ENCODE results near the gene ELFN1.
"Not testable (repeated sequence)": the region's sequence is repeated elsewhere in the genome, so short reads cannot be mapped to it uniquely, and the experiment has no call there.

The ELFN1 gene

GRCh38 chr7:1757601-1758000 is 87.5 kb downstream of the ELFN1 start:
- no peak for DNase-seq (ENCODE audit: low read depth in 2 of 2)

GRCh38 chr7:1758028-1758858 is 88.2 kb downstream of the ELFN1 start:
- DNase-seq (ENCODE audit: low read depth in 2 of 2), result no peak

GRCh38 chr7:1758859-1759521 is 88.9 kb downstream of the ELFN1 start:
- no peak for DNase-seq (ENCODE audit: low read depth in 2 of 2)

- no peak for DNase-seq (ENCODE audit: low read depth in 2 of 2)
Observed at GRCh38 chr7:1761097-1761496, 91.0 kb downstream of the ELFN1 start.

- DNase-seq (ENCODE audit: low read depth in 2 of 2), result no peak
Observed at GRCh38 chr7:1761774-1762173, 91.7 kb downstream of the ELFN1 start.

- DNase-seq (ENCODE audit: low read depth in 2 of 2), result no peak
Observed at GRCh38 chr7:1762238-1762945, 92.3 kb downstream of the ELFN1 start.

GRCh38 chr7:1763033-1763432 is 93.0 kb downstream of the ELFN1 start:
- no peak for DNase-seq (ENCODE audit: low read depth in 2 of 2)

- DNase-seq (ENCODE audit: low read depth in 2 of 2), result not testable (repeated sequence)
Observed at GRCh38 chr7:1763911-1764310, 93.8 kb downstream of the ELFN1 start.

GRCh38 chr7:1765336-1765735 is 95.3 kb downstream of the ELFN1 start:
- DNase-seq (ENCODE audit: low read depth in 2 of 2), result no peak

- DNase-seq (ENCODE audit: low read depth in 2 of 2), result no peak
Observed at GRCh38 chr7:1767524-1767923, 97.4 kb downstream of the ELFN1 start.

- DNase-seq (ENCODE audit: low read depth in 2 of 2), result no peak
Observed at GRCh38 chr7:1768832-1769231, 98.8 kb downstream of the ELFN1 start.

- no peak for DNase-seq (ENCODE audit: low read depth in 2 of 2)
Observed at GRCh38 chr7:1769286-1770200, 99.5 kb downstream of the ELFN1 start.

GRCh38 chr7:1770331-1770730 is 100.3 kb downstream of the ELFN1 start:
- no peak for DNase-seq (ENCODE audit: low read depth in 2 of 2)

GRCh38 chr7:1775389-1775788 is 105.3 kb downstream of the ELFN1 start:
- DNase-seq (ENCODE audit: low read depth in 2 of 2), result no peak

- DNase-seq (ENCODE audit: low read depth in 2 of 2), result no peak
Observed at GRCh38 chr7:1777122-1777521, 107.0 kb downstream of the ELFN1 start.

- DNase-seq (ENCODE audit: low read depth in 2 of 2), result no peak
Observed at GRCh38 chr7:1779445-1779844, 109.4 kb downstream of the ELFN1 start.

- no peak for DNase-seq (ENCODE audit: low read depth in 2 of 2)
Observed at GRCh38 chr7:1781369-1781768, 111.3 kb downstream of the ELFN1 start.

GRCh38 chr7:1785839-1786238 is 115.8 kb downstream of the ELFN1 start:
- no peak for DNase-seq (ENCODE audit: low read depth in 2 of 2)

- no peak for DNase-seq (ENCODE audit: low read depth in 2 of 2)
Observed at GRCh38 chr7:1787241-1787640, 117.2 kb downstream of the ELFN1 start.

- no peak for DNase-seq (ENCODE audit: low read depth in 2 of 2)
Observed at GRCh38 chr7:1787681-1788235, 117.7 kb downstream of the ELFN1 start.

GRCh38 chr7:1794888-1795542 is 124.9 kb downstream of the ELFN1 start:
- DNase-seq (ENCODE audit: low read depth in 2 of 2), result no peak
